ENCODE data around the gene PDIK1L.

The PDIK1L gene

GRCh38 chr1:26124418-26125331 is 13.1 kb downstream of the PDIK1L start:
- Histone ChIP-seq H3K4me1 (ENCODE audit: control insufficient read depth, insufficient read depth, low read length) (peaks cover 13% of the 10 kb centered on the region), H3K27me3 (ENCODE audit: control insufficient read depth, insufficient read depth, low read length) (no peaks in the 10 kb centered on the region), H3K9ac (ENCODE audit: low read length) (no peak overlapping the region), H3K9me3 (ENCODE audit: control insufficient read depth, insufficient read depth, low read depth, low read length) (no peaks in the 10 kb centered on the region), H3K36me3 (ENCODE audit: control insufficient read depth, insufficient read depth, low read length) (peaks cover 4% of the 10 kb centered on the region; the same call in 1 of the 2 replicates), H3K27ac (ENCODE audit: low read depth, low read length) (no peak overlapping the region), H3K4me3 (ENCODE audit: low read depth, low read length) (no peak overlapping the region)

GRCh38 chr1:26125382-26125781 is 13.8 kb downstream of the PDIK1L start:
- H3K27me3 ChIP-seq (ENCODE audit: control insufficient read depth, insufficient read depth, low read length) = no peaks in the 10 kb centered on the region
- H3K4me3 ChIP-seq (ENCODE audit: low read depth, low read length) = no peak overlapping the region
- no peak overlapping the region for H3K9ac ChIP-seq (ENCODE audit: low read length)
- H3K27ac ChIP-seq (ENCODE audit: low read depth, low read length) = no peak overlapping the region
- peaks cover 4% of the 10 kb centered on the region; the same call in 1 of the 2 replicates for H3K36me3 ChIP-seq (ENCODE audit: control insufficient read depth, insufficient read depth, low read length)
- no peaks in the 10 kb centered on the region for H3K9me3 ChIP-seq (ENCODE audit: control insufficient read depth, insufficient read depth, low read depth, low read length)
- H3K4me1 ChIP-seq (ENCODE audit: control insufficient read depth, insufficient read depth, low read length) = peaks cover 13% of the 10 kb centered on the region

- no peaks in the 10 kb centered on the region for H3K9me3 ChIP-seq (ENCODE audit: control insufficient read depth, insufficient read depth, low read depth, low read length)
- H3K4me3 ChIP-seq (ENCODE audit: low read depth, low read length) = no peak overlapping the region
- no peaks in the 10 kb centered on the region for H3K27me3 ChIP-seq (ENCODE audit: control insufficient read depth, insufficient read depth, low read length)
- peaks cover 13% of the 10 kb centered on the region for H3K4me1 ChIP-seq (ENCODE audit: control insufficient read depth, insufficient read depth, low read length)
- H3K36me3 ChIP-seq (ENCODE audit: control insufficient read depth, insufficient read depth, low read length) = peaks cover 4% of the 10 kb centered on the region; the same call in 1 of the 2 replicates
- no peak overlapping the region for H3K27ac ChIP-seq (ENCODE audit: low read depth, low read length)
- no peak overlapping the region for H3K9ac ChIP-seq (ENCODE audit: low read length)
Observed at GRCh38 chr1:26125946-26126320, 14.3 kb downstream of the PDIK1L start.

GRCh38 chr1:26126321-26127084 is 14.9 kb downstream of the PDIK1L start:
- no peak overlapping the region for H3K27ac ChIP-seq (ENCODE audit: low read depth, low read length)
- H3K4me3 ChIP-seq (ENCODE audit: low read depth, low read length) = no peak overlapping the region
- H3K9me3 ChIP-seq (ENCODE audit: control insufficient read depth, insufficient read depth, low read depth, low read length) = no peaks in the 10 kb centered on the region
- H3K27me3 ChIP-seq (ENCODE audit: control insufficient read depth, insufficient read depth, low read length) = no peaks in the 10 kb centered on the region
- H3K36me3 ChIP-seq (ENCODE audit: control insufficient read depth, insufficient read depth, low read length) = peaks cover 4% of the 10 kb centered on the region; the same call in 1 of the 2 replicates
- H3K9ac ChIP-seq (ENCODE audit: low read length) = no peak overlapping the region
- peaks cover 13% of the 10 kb centered on the region for H3K4me1 ChIP-seq (ENCODE audit: control insufficient read depth, insufficient read depth, low read length)

- H3K4me1 ChIP-seq (ENCODE audit: control insufficient read depth, insufficient read depth, low read length) = peaks cover 13% of the 10 kb centered on the region
- no peaks in the 10 kb centered on the region for H3K9me3 ChIP-seq (ENCODE audit: control insufficient read depth, insufficient read depth, low read depth, low read length)
- H3K27me3 ChIP-seq (ENCODE audit: control insufficient read depth, insufficient read depth, low read length) = no peaks in the 10 kb centered on the region
- no peak overlapping the region for H3K4me3 ChIP-seq (ENCODE audit: low read depth, low read length)
- no peak overlapping the region for H3K9ac ChIP-seq (ENCODE audit: low read length)
- H3K36me3 ChIP-seq (ENCODE audit: control insufficient read depth, insufficient read depth, low read length) = peaks cover 4% of the 10 kb centered on the region; the same call in 1 of the 2 replicates
- no peak overlapping the region for H3K27ac ChIP-seq (ENCODE audit: low read depth, low read length)
Observed at GRCh38 chr1:26127235-26128163, 15.9 kb downstream of the PDIK1L start.

- Histone ChIP-seq H3K4me3 (ENCODE audit: low read depth, low read length) (no peak overlapping the region), H3K4me1 (ENCODE audit: control insufficient read depth, insufficient read depth, low read length) (peaks cover 13% of the 10 kb centered on the region), H3K9me3 (ENCODE audit: control insufficient read depth, insufficient read depth, low read depth, low read length) (no peaks in the 10 kb centered on the region), H3K36me3 (ENCODE audit: control insufficient read depth, insufficient read depth, low read length) (no peaks in the 10 kb centered on the region), H3K27me3 (ENCODE audit: control insufficient read depth, insufficient read depth, low read length) (no peaks in the 10 kb centered on the region), H3K9ac (ENCODE audit: low read length) (no peak overlapping the region), H3K27ac (ENCODE audit: low read depth, low read length) (no peak overlapping the region)
Observed at GRCh38 chr1:26129778-26130177, 18.2 kb downstream of the PDIK1L start.

GRCh38 chr1:26130695-26131094 is 19.1 kb downstream of the PDIK1L start:
- Histone ChIP-seq H3K9ac (ENCODE audit: low read length) (no peak overlapping the region), H3K36me3 (ENCODE audit: control insufficient read depth, insufficient read depth, low read length) (no peaks in the 10 kb centered on the region), H3K4me1 (ENCODE audit: control insufficient read depth, insufficient read depth, low read length) (peaks cover 13% of the 10 kb centered on the region), H3K9me3 (ENCODE audit: control insufficient read depth, insufficient read depth, low read depth, low read length) (no peaks in the 10 kb centered on the region), H3K27ac (ENCODE audit: low read depth, low read length) (no peak overlapping the region), H3K27me3 (ENCODE audit: control insufficient read depth, insufficient read depth, low read length) (no peaks in the 10 kb centered on the region), H3K4me3 (ENCODE audit: low read depth, low read length) (no peak overlapping the region)

GRCh38 chr1:26132128-26132833 is 20.7 kb downstream of the PDIK1L start:
- Histone ChIP-seq H3K9ac (ENCODE audit: low read length) (no peak overlapping the region), H3K27me3 (ENCODE audit: control insufficient read depth, insufficient read depth, low read length) (no peaks in the 10 kb centered on the region), H3K4me1 (ENCODE audit: control insufficient read depth, insufficient read depth, low read length) (peaks cover 5% of the 10 kb centered on the region; the same call in 1 of the 2 replicates), H3K27ac (ENCODE audit: low read depth, low read length) (no peak overlapping the region), H3K4me3 (ENCODE audit: low read depth, low read length) (no peak overlapping the region), H3K9me3 (ENCODE audit: control insufficient read depth, insufficient read depth, low read depth, low read length) (no peaks in the 10 kb centered on the region), H3K36me3 (ENCODE audit: control insufficient read depth, insufficient read depth, low read length) (no peaks in the 10 kb centered on the region)

GRCh38 chr1:26132834-26133167 is 21.2 kb downstream of the PDIK1L start:
- H3K9ac ChIP-seq (ENCODE audit: low read length) = no peak overlapping the region
- no peaks in the 10 kb centered on the region for H3K36me3 ChIP-seq (ENCODE audit: control insufficient read depth, insufficient read depth, low read length)
- no peaks in the 10 kb centered on the region for H3K9me3 ChIP-seq (ENCODE audit: control insufficient read depth, insufficient read depth, low read depth, low read length)
- peaks cover under 1% of the 10 kb centered on the region; the same call in 1 of the 2 replicates for H3K4me1 ChIP-seq (ENCODE audit: control insufficient read depth, insufficient read depth, low read length)
- H3K27me3 ChIP-seq (ENCODE audit: control insufficient read depth, insufficient read depth, low read length) = no peaks in the 10 kb centered on the region
- H3K4me3 ChIP-seq (ENCODE audit: low read depth, low read length) = no peak overlapping the region
- no peak overlapping the region for H3K27ac ChIP-seq (ENCODE audit: low read depth, low read length)

- peaks cover 5% of the 10 kb centered on the region for H3K4me1 ChIP-seq (ENCODE audit: control insufficient read depth, insufficient read depth, low read length)
- no peaks in the 10 kb centered on the region for H3K36me3 ChIP-seq (ENCODE audit: control insufficient read depth, insufficient read depth, low read length)
- H3K9me3 ChIP-seq (ENCODE audit: control insufficient read depth, insufficient read depth, low read depth, low read length) = no peaks in the 10 kb centered on the region
- H3K9ac ChIP-seq (ENCODE audit: low read length) = no peak overlapping the region
- no peak overlapping the region for H3K27ac ChIP-seq (ENCODE audit: low read depth, low read length)
- H3K27me3 ChIP-seq (ENCODE audit: control insufficient read depth, insufficient read depth, low read length) = no peaks in the 10 kb centered on the region
- no peak overlapping the region for H3K4me3 ChIP-seq (ENCODE audit: low read depth, low read length)
Observed at GRCh38 chr1:26134466-26134865, 22.8 kb downstream of the PDIK1L start.
